GM21390 (cell line): ENCODE measurements around the gene HOXD1.

Experiments used
- ATAC-seq: cut with Tn5 transposase; IDR thresholded peaks from one replicate; pipeline ENCODE4 v1.9.1; 2021; ENCODE audit not compliant: unreplicated experiment

Gene HOXD1

GRCh38 chr2:176187899-176188773 is at the start of gene HOXD1:
Gene HOXD1 (plus strand): TSS chr2:176188668. CDS start chr2:176188802, 134 bp downstream.
- ATAC-seq: no peak

GRCh38 chr2:176138923-176139660 is 49.4 kb upstream of the HOXD1 start:
- no peak for ATAC-seq

GRCh38 chr2:176139661-176140512 is 48.6 kb upstream of the HOXD1 start:
- no peak for ATAC-seq

GRCh38 chr2:176140513-176141317 is 47.8 kb upstream of the HOXD1 start:
- peak; percentile 95 for ATAC-seq

- ATAC-seq: no peak
Measured at GRCh38 chr2:176142281-176142680, 46.2 kb upstream of the HOXD1 start.

GRCh38 chr2:176145085-176145969 is 43.1 kb upstream of the HOXD1 start:
- ATAC-seq: no peak

- no peak for ATAC-seq
Measured at GRCh38 chr2:176146101-176146500, 42.4 kb upstream of the HOXD1 start.

- ATAC-seq: no peak
Measured at GRCh38 chr2:176146645-176147044, 41.8 kb upstream of the HOXD1 start.

- no peak for ATAC-seq
Measured at GRCh38 chr2:176147210-176147799, 41.2 kb upstream of the HOXD1 start.

- no peak for ATAC-seq
Measured at GRCh38 chr2:176147800-176148496, 40.5 kb upstream of the HOXD1 start.

- no peak for ATAC-seq
Measured at GRCh38 chr2:176148751-176149421, 39.6 kb upstream of the HOXD1 start.

- no peak for ATAC-seq
Measured at GRCh38 chr2:176149481-176149938, 39.0 kb upstream of the HOXD1 start.

- no peak for ATAC-seq
Measured at GRCh38 chr2:176149939-176150583, 38.4 kb upstream of the HOXD1 start.

- no peak for ATAC-seq
Measured at GRCh38 chr2:176150584-176151441, 37.7 kb upstream of the HOXD1 start.

- no peak for ATAC-seq
Measured at GRCh38 chr2:176151442-176152287, 36.8 kb upstream of the HOXD1 start, which contains the start of gene HOXD4. Gene HOXD4 (plus strand): TSS chr2:176151550. CDS start chr2:176151634, 84 bp downstream.
